ENCODE measurements around the gene REN.

Gene REN

GRCh38 chr1:204152310-204153044 lies 13.7 kb downstream of the REN start:
- peak in 1 of 2 experiments; percentile 21 for DNase-seq

- DNase-seq = peak; percentile 21 to 48
Observed at GRCh38 chr1:204151552-204152309, 14.4 kb downstream of the REN start, which contains the start of gene ETNK2. Gene ETNK2 (minus strand): TSS chr1:204152044. CDS start chr1:204151852, 192 bp downstream.

- peak in 1 of 2 experiments; percentile 26 for DNase-seq
Observed at GRCh38 chr1:204150702-204151551, 15.2 kb downstream of the REN start.

GRCh38 chr1:204149635-204150565 lies 16.2 kb downstream of the REN start:
- DNase-seq = no peak

DNA sequence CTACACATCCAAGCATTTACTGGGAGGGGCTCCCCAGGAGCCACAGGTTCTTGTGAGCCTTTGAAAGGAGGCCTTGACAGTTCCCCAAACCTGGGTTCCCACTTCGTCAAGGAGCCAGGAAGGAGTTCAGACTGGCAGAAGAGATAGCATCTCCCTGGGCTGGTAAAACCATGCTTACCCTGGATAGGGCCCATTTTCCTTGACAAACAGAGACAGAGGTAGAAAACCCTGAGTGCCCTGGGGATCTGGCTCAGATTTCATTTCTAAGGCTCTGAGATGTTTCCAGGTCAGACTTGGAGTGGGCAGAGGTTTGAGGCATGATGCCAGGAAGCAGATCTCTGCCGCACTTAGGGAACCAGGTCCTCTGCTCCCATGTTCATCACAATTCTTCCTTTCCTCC lies 17.0 kb downstream of the REN start:
- DNase-seq = no peak

- DNase-seq = no peak
Observed at GRCh38 chr1:204147406-204148383, 18.4 kb downstream of the REN start.

DNA sequence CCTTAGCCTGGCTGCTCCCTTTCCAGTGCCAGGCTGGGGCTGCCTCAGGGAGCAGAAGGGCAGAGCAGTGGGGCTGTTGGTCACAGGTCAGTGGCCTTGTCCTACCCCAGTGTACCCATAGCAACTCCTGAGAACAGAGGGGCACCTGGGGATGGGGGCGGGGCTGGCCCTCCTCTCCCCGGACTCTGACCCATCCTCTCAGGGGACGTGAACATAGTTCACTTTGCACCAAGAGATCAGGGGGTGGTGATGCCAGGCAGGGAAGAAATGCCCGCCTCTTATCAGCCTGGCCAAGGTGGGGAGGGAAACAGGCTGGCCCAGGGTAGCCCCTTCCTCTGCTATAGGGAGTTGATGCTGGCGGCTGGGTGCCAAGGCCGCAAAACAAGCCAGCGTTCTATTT lies 19.2 kb downstream of the REN start:
- no peak for DNase-seq

DNA sequence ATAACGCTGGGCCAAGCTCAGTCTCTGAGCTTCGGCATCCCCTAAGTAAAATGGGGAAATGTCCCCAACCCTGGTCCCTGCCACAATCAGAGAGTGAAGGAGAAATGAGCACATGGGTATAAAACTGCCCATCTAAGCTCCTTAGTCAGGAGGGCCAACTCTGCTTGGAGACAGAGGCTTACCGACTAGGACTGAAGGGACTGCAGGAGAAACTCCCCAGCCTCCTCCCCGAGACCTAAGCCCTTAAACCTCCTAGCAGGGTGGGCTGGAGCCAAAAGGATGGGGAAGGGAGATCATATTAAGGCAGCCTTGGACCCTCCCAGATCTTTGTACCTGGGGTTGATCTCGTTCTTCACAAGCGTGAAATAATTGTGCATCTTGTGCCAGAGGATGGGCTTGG lies 19.8 kb downstream of the REN start:
- DNase-seq = no peak

- no peak for DNase-seq
Observed at GRCh38 chr1:204145033-204145504, 21.1 kb downstream of the REN start.

GRCh38 chr1:204143276-204144041 lies 22.7 kb downstream of the REN start:
- no peak for DNase-seq

DNA sequence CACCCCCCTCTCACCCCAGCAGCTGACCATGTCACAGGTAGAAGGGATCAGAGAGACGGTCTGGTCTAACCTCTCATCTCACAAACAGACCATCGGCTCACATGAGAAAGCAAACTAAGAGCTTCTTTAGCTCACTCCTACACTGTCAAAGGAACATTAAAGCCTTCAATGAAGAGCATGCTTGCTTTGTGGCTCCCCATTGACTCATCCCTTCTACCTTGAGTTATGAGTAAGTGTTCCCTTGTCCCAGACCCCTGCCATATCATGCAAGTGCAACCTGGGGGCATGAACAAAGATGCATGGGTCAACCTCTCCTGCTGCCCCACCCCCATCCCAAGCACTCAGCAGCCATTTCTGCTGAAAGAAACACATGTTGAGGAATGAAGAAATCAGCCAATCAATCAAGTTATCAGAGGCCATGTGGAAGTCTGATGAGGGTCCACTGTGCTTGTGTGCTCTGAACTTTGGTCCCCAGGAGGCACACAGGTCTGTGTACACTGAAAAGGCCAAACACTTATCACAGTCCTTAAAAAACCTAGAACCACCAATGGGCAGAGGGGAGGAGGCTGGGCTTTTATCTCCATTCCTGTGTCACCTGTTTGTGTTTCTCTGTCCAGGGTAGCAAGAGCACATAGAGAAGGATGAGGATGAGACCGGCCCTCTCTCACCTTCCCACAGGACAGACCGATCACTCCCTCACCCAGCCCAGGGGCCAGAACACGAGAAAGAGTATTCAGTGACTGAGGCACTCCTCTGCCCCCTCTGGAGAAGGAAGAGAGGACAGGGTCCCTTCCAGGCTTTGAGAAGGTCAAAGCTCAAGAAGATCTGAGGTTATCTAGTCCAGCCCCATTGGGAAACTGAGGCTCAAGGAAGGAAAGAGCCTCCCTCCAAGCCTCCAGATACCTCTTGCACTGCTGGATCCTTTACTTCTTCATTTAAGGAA lies 23.8 kb downstream of the REN start:
- no peak for DNase-seq

- no peak for DNase-seq
Observed at GRCh38 chr1:204141131-204141530, 25.0 kb downstream of the REN start.

GRCh38 chr1:204139952-204140351 lies 26.2 kb downstream of the REN start:
- DNase-seq = no peak

DNA sequence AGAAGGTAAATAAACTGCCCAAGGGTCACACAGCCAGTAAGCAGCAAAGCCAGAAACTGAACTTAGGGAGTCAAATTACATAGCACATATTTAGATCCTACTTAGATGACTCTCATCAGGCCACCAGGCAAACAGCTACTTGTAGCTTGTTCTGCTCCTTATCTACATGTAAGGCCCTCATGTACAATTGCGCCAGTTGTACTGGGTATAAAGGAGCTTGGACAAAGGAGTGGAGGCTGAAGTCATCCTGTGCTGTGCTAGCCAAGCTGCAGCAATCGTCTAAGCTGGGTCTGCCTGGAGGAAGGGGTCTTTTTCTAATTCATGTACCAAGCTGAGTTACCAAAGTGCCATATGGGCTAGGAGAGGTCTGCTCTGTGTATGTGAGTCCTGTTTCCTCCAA lies 27.0 kb downstream of the REN start:
- no peak for DNase-seq

GRCh38 chr1:204136814-204137213 lies 29.3 kb downstream of the REN start:
- no peak for DNase-seq

- DNase-seq = no peak
Observed at GRCh38 chr1:204134103-204134502, 32.0 kb downstream of the REN start.

DNA sequence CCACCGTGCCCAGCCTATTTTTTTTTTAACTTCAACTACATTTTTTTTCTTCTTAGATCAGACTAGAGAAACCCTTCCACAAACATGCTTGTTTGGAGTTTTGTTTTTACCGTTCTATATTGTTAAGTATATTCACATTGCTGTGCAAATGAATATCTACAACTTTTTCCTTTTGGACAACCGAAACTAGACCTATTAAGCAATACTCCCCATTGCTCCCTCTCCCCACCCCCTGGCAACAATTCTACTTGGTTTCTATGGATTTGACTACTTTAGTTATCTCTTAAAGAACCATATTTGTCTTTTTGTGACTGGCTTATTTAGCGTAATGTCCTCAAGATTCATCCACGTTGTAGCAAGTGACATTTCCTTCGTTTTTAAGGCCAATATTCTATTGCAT lies 33.4 kb downstream of the REN start:
- no peak for DNase-seq

GRCh38 chr1:204131978-204132377 lies 34.2 kb downstream of the REN start:
- DNase-seq = no peak
